Retina (tissue), 1 donor: ENCODE data around the gene ZBTB2.

Experiments used
- DNase-seq: peaks from one replicate; pipeline ENCODE4 v3.0.0-alpha.2; 2016

ZBTB2 gene, protein sequence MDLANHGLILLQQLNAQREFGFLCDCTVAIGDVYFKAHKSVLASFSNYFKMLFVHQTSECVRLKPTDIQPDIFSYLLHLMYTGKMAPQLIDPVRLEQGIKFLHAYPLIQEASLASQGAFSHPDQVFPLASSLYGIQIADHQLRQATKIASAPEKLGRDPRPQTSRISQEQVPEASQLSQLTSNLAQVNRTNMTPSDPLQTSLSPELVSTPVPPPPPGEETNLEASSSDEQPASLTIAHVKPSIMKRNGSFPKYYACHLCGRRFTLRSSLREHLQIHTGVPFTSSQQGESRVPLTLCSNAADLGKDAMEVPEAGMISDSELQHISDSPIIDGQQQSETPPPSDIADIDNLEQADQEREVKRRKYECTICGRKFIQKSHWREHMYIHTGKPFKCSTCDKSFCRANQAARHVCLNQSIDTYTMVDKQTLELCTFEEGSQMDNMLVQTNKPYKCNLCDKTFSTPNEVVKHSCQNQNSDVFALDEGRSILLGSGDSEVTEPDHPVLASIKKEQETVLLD

DNA sequence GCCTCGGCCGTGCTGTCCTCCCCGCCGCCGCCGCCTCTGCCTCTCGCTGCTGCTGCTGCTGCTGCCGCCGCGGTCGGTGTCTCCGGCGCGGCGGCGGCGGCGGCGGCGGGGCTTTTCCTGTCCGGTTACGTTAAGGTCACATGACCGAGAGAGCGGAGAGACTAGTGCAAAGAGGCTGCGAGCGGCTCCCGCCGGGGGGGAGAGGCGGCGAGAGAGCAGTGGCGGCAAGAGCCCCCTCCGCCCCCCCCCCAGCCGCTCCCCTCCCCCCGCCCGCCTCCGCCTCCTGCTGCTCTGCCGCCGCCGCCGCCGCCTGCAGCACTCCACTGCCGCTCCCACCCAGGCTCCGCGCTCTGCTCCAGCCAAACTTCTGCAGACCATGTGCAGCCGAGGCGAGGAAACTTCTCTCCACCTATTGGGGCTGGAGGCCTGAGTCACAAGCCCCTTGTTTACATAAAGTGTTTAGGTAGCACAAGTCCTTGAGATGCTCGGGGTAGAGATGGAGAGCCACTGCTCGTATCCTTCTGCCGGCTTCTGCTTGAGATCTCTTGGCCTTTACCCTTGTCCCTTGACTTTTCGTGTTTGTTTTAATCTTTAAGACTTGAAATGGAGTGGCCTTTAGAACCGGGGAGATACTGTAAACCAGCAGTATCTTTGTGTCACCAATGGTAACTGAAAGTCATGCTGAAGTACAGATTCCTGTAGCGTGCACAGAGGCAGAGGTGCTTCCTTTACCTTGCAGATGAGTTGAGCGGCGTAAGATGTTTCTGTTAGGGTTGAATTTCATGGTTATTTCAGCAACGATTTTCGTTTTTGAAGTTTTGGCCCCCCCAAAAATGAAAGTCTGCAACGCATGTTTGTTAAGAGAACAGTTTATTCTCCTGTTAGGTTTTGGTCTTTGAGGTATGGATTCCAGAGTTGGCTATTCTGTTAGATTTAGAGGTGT lies at the start of gene ZBTB2:
Gene ZBTB2 (minus strand): TSS at position 89 of the 943 bp plus-strand sequence. CDS start 17,922 bp downstream, outside the sequence.
- peak; percentile 74 for DNase-seq

DNA sequence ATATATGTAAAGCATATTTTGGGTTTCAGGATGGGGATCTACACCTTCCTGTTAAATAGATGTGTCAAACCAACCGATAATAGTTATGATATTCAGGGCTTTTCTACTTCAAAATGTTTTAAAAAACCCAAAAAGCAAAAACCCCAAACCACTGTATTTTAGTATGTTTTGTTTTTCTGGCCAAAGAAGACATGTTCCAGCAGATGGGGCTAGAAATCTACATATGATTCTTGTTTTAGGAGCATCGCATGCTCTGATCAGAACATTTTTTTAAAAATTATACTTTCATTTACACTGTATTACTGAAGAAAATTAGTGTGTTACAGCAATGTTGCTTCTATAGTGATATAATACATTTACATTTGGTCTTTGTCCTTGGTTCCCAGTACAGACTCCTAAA lies 49.6 kb upstream of the ZBTB2 start:
- DNase-seq, result no peak

DNA sequence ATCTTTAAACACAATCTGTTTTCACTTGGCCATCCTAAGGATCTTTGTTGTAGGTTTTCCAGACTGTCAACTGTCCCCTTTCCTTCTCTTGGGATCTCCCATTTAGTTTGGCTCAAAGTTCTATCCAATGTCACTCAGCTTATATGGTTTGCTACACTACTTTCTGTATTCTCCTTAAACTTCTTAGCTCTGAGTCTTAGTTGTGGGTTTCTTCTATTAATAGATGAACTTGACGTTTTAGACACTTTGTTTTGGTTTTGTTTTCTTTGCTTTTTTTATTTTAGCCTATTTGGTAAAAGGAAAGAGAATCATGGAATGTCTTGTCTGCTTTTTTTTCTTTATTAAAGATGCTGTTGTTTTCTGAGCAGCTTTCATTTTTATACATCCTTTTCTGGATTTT lies 49.1 kb upstream of the ZBTB2 start:
- no peak for DNase-seq

DNA sequence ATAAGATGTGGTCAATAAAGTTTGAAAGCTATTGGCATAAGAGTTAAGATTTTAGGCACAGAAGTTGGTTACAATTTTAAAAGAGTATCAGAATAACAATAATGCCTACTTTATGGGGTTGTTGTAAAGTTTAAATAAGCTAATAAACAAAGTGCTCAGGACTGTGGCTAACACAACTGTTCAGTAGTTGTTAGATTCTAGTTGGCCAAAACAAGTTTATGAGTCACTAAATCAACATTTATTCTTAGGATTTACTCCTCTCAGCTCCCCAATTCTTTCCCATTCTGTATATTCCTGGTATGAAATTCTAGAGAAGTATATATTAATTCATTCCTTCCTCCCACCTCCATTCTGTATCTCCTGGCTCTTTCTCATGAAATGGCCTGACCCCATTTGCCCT lies 46.0 kb upstream of the ZBTB2 start:
- no peak for DNase-seq

DNA sequence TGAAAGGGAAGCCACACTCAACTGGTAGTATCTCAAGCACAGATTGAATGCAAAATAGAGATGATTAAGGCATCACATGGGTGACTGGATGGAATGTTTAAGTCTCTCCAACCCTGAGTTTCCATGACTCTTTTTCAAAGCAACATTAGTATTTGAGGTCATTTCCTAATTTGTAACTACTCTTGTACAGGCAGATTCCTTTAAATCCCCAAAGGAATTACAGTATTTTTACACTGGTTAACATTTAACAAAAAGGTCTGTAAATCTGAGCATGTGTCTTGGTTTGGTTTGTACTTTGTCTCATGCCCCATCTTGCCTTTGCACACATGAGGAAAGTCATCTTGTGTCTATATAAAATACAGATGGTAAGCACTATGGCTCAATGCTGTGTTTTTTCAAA lies 45.4 kb upstream of the ZBTB2 start:
- no peak for DNase-seq

DNA sequence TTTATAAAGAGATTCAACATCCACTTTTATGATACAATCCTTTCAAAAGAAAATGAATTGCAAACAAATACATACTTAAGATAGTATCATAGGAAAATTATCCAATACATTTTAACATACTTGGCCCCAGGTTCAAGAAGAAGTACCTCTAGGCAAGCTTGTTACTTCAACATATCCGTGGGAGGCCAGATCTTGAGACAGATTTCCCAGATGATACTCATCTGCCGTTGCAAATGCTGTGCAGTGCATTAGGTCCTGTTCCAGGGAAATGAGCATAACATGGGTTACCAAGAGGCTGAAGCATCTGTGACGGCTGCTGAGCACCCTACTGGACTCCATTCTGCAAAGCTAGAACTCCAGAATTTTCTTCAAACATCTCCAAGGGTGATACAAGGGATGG lies 44.9 kb upstream of the ZBTB2 start:
- DNase-seq, result no peak

DNA sequence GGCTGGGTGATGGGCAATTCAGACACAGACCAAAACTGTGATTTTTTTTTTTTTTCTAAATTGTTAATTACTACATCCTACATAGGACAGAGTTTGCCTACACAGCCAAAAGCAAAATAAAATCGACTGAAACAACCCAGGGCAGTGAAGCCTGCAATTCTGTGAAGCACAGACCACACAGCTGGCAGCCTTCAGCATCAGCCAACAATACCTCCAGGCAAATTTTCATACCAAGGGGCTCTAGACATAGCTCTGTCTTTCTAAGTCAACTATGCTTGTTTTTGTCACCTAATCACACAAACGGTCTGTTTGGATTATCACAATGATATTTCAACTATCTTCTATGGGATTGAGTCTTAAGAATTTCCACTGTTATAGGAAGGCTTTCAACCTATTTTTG lies 43.0 kb upstream of the ZBTB2 start:
- DNase-seq, result no peak

DNA sequence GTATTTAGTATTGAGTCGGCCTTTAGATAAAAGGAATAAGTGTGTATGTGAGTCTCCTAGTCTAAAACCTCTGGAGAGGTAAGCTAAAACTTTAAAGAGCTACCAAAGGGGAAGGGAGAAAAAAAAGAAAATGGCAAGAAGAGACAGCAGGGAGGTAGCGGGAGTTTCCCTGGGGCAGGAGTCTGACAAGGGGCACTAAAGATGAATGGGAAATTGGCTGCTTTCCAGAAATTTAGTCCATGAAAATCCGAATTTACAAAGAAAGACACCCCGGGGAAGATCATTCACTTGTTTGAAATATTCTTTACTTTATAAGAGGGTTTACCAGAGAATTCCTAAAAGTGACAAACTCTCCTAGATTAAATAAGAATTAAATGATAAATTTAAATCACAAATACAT lies 41.3 kb upstream of the ZBTB2 start:
- no peak for DNase-seq

DNA sequence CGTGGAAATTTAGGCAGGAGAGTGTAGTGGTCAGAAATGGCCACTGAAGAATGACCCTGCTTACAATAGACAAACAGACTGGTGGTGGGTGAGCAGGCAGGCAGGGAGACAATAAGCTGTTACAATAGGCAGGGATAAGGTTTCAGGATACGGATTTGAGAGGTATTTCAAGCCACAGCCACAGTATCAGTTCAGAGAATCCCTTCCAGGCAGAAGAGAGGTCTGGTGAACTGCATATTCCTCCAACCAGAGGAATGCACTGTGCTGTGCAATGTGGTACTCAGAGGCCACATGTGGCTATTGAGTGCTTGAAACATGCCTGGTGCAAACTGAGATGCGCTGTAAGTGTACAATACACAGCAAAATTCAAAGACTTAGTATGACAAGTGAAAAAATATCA lies 40.0 kb upstream of the ZBTB2 start:
- no peak for DNase-seq

DNA sequence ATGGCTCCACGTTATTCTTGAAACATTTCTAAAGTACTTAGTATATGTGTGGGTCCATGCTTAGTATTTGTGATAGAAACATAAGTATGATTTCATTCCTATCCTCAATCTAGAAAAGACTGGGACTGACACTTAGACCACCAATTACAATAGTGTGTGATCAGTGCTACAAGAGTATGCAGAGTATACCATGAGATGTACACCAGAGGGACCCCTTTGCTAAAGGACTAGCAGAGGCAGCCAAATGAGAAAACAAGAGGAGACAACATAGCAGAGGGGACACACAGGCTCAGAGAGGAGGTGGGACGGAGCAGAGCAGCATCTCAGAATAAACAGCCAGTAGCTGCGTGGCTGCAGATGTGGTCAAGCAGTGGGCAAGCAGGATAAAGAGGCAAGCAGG lies 39.5 kb upstream of the ZBTB2 start:
- DNase-seq, result no peak

DNA sequence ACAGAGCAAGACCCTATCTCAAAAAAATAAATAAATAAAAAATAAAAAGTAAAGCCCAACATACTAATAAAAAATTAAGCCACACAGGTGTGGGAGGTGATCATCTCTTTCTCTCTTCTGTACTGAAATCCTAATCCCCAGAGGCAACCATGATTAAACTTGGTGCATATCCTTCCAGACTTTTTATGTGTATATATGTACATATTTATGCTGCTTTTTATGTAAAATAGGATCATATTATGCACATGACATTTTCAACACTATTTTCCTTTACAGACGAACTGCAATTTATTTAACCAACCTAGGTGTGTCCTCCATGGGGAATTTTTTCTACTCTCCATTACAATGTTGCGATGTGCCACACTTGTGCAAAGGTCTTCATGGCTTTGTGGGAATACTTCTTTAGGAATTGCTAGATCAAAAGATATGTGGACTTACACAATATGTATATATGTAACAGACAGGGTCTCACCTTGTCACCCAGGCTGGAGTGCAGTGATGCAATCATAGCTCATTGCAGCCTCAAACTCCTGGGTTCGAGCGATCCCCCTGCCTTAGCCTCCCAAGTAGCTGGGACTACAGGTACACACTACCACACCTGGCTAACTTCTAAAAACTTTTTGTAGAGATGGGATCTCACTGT lies 36.9 kb upstream of the ZBTB2 start:
- DNase-seq, result no peak

DNA sequence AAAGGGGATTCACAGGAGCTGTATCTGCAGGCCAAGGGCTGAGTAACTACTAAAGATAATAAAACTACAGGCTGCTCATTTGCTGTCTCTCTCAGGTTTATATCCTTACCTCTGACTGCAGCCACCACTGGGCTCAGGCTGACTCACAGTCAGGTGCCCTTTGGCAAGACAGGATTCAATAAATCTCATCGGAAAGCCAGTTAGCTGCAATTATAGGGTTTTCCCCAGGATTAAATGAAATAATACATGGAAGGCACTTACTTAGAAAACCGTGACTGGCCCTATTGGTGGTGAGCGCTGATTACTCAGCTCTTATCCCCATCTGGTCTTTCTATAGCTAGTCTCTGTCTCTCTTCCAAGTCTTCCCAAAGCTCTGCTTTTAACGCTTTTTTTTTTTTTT lies 34.2 kb upstream of the ZBTB2 start:
- DNase-seq, result no peak

DNA sequence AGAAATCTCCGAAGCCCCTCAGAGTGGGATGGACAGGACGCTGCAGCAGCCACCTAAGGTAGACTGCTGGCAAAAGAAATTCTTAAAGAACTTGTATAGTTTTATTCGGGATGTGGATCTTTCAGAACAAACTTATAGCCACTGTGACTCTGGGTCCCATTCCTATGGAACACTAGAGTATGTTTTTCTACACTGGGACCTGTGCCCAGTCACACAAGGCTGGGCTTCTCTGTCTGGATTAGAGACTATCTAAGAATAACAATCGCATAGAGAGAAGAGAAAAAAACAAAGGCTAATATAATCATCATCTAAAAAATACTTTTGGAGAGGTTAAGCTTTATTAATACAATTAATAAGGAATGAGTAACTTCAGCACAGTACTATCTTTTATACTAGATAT lies 31.6 kb upstream of the ZBTB2 start:
- DNase-seq, result no peak

DNA sequence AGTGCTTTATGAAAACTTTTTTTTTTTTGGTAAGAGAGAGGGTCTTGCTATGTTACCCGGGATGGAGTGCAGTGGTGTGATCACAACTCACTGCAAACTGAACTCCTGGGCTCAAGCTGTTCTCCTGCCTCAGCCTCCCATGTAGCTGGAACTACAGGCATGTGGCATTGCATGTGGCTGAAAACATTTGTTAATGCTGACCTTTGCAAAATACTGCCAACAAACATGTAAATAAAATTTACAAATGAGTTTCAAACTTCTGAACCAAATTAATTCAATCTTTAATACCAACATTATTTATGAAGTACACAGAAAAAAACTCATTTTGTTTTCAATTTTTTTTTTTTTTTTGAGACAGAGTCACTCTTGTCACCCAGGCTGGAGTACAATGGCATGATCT lies 26.1 kb upstream of the ZBTB2 start:
- no peak for DNase-seq

DNA sequence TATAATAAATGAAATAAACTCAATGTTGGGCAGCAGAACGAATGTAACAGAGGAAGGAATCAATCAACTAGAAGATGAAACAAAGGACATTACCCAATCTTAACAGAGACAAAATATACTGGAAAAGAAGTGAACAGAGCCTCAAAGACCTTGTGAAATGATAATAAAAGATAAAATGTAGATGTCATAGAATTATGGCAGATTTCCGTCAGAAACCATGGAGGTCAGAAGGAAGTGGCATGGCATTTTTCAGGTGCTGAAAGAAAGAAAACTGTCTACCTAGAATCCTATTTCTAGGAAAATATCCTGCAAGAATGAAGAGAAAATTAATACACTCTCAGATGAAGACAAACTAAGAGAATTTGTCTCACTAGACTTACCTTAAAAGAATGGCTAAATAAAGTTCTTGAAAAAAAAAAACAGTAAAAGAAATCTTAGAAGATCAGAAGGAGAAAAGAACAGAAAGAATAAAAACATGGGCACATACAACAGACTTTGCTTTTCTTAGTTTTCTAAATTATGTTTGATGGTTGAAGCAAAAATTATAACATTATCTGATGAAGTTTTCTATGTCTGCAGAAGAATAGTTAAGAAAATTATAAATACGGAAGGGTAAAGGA lies 23.4 kb upstream of the ZBTB2 start:
- no peak for DNase-seq

DNA sequence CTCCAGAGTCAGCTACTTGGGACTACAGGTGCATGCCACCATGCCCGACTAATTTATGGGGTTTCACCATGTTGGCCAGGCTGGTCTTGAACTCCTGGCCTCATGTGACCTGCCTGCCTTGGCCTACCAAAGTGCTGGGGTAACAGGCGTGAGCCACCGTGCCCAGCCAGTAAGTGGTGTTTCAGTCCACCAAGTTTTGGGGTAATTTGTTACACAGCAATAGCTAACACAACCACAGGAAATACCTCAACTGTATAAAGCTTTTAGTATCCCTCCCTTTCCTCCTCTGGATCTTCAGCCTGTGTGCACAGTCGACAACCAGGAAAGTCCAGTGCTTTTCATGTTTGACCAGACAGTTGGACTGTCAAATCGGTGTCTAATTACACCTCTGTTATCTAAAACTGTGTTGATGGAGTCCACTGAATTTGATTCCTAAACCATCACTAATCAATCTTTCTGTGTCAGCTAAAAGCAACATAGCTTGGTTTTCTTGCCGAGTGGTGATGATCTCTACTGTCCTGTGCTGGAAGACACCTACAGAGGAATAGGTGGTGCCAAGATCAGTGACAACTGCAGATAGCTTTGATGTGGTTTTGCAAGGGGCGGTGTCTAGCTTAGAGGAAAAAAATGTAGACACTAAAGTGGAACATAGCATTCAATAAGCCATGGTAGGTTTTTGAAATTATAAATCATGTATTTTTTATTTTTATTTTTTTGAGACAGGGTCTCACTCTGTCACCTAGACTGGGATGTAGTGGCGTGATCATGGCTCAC lies 22.2 kb upstream of the ZBTB2 start:
- DNase-seq, result no peak

DNA sequence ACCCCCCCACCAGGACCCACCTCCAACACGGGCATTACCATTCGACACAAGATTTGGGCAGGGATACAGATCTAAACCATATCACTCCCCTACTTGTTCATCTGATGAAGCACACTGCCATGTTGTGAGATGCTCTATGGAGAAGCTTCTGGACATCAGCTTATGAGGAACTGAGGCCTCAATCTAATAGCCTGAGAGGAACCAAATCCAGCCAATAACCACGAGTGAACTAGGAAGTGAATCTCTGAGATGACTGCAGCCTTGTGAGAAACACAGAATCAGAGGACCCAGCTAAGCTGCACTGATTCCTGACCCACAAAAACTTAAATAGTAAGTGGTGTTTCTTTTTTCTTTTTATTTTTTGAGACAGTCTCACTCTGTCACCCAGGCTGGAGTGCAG lies 21.6 kb upstream of the ZBTB2 start:
- DNase-seq, result no peak

DNA sequence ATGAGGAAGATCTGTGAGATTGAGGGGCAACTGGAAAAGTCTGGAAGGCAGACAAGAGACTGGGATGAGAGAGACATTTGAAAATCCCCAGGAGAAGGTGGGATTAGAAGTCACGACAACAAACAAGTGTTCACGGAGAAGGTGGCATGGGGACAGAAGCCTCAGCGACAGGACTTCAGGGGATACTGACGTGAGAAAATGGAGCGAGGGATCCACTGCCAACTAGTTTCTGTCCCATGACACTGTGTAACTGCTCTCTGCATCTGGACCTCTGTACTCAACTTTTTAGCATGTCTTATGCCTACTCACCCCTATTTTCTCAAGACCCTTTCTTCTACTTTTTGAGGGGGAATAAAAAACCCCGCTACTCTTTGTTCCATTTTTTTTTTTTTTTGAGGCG lies 18.3 kb upstream of the ZBTB2 start:
- DNase-seq, result no peak

DNA sequence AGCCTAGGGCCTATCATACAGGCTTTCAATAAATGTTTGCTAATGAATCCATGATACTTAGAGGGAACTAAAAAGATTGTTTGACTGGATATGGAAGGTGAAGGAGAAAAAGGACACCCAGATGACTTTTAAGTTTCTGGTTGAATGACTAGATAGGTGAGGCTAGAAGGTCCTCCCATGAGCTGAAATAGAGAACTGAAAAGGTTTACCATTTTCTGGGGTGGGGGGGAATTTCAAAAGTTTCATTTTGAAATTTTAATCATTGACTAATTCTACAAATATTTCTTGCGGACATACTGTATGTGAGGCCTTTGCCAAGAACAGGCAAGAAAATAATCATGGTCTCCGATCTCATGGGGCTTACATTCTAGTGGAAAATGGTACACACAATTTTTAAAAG lies 17.9 kb upstream of the ZBTB2 start:
- DNase-seq, result no peak

DNA sequence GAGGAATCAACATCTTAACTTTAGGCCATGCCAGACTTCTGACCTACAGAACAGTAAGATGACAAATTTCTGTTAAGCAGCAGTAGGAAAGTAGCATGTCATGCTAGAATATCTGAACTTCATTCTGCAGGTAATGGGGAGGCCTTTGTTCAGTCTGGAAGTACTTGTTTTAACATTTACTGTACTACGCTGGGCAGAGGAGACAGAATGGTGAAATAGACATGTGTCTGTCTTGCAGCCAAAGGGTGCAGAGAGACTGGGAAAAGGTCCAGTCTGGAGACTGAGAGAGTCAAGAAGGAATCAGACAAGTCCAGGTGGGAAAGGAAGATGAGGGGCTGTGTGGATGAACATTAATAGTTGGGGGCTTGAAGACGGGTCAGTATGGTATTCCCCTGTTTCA lies 17.5 kb upstream of the ZBTB2 start:
- no peak for DNase-seq

DNA sequence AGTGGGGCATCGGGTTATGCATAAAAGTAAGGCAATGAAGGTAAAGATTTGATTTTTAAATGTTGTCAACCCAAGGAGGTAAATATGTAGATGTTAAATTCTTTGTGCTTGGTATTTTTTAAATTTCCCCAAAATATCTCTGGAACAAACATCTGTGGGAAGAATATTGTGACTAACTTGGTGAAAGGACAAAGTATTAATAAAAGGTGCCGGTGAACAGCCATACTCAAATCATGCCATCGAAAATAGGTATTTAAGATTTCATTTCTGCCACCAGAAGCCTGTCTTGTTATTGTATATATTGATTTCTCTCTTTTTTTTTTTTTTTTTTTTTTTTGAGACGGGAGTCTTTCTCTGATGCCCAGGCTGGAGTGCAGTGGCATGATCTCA lies 12.6 kb upstream of the ZBTB2 start:
- no peak for DNase-seq

DNA sequence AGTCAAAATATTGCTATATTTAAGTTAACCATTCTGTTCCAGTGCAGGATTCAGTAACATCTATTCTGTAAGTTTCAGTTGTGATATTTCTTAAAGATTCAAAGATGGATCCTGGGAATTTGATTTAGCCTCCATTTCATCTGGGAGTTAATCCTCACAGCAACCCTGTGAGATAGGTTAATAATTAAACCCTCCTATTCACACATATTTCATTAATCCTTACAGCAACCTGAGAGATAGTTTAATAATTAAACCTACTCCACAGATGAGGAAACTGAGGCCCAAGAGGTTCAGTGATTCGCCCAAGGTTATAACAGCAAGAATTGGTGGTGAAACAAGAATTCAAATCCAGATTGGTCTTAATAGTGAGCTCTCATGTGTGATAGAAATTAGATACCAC lies 10.9 kb upstream of the ZBTB2 start:
- DNase-seq, result no peak
